ENCODE data around the gene RAB3IL1.
A peak's percentile ranks its signal among the peaks of the same experiment; 100 is the strongest.

RAB3IL1 gene

DNA sequence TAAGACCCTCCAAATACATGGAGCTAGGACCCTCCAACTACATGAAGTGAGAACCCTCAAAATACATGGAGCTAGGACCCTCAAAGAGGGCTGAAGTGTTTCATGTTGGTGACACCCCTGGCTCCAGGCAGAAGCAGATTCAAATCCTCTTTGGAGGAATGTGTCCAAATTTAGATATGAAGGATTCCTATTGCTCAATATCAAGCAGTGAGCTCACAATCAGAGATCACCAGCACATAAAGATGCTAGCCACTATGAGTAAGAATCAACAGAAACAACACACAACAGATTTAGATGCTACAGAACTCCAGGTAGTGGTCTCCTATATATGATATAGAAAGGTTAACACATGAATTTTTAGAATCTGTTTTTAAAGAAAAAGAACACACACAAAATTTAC is 11.2 kb upstream of the RAB3IL1 start:
- Histone ChIP-seq H3K27ac (ENCODE audit: low read depth, low read length, severe bottlenecking) (no peak overlapping the region), H3K9me3 (ENCODE audit: control insufficient read depth, low read length) (no peaks in the 10 kb centered on the region), H3K4me3 (ENCODE audit: extremely low read depth, insufficient read depth, low read length, poor library complexity, severe bottlenecking) (no peak overlapping the region), H3K36me3 (ENCODE audit: control insufficient read depth, insufficient read depth, low read length) (no peaks in the 10 kb centered on the region), H3K4me1 (ENCODE audit: control insufficient read depth, insufficient read depth, low read length, poor library complexity, severe bottlenecking) (peaks cover 5% of the 10 kb centered on the region)

DNA sequence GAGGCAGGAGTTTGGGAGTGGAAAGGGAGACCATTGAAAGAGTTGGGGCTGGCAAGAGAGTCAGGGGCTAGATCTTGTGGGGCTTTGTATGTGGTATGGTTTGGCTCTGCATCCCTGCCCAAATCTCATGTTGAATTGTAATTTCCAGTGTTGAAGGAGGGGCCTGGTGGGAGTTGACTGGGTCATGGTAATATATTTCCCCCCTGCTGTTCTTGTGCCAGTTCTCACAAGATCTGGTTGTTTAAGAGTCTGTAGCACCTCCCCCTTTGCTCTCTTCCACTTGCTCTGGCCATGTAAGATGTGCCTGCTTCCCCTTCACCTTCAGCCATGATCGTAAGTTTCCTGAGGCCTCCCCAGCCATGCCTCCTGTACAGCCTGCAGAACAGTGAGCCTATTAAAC is 10.1 kb upstream of the RAB3IL1 start:
- 100% methylated on average over 1 of the region's 1 CpG; no CpG with 5 or more reads in 1 of the 2 experiments for WGBS, 2 experiments (ENCODE audit: insufficient coverage in 2 of 2)
- no peaks in the 10 kb centered on the region for H3K9me3 ChIP-seq (ENCODE audit: control insufficient read depth, low read length)
- no peak overlapping the region for H3K27ac ChIP-seq (ENCODE audit: low read depth, low read length, severe bottlenecking)
- no peak overlapping the region for H3K4me3 ChIP-seq (ENCODE audit: extremely low read depth, insufficient read depth, low read length, poor library complexity, severe bottlenecking)
- peaks cover 16% of the 10 kb centered on the region for H3K4me1 ChIP-seq (ENCODE audit: control insufficient read depth, insufficient read depth, low read length, poor library complexity, severe bottlenecking)
- no peaks in the 10 kb centered on the region for H3K36me3 ChIP-seq (ENCODE audit: control insufficient read depth, insufficient read depth, low read length)

DNA sequence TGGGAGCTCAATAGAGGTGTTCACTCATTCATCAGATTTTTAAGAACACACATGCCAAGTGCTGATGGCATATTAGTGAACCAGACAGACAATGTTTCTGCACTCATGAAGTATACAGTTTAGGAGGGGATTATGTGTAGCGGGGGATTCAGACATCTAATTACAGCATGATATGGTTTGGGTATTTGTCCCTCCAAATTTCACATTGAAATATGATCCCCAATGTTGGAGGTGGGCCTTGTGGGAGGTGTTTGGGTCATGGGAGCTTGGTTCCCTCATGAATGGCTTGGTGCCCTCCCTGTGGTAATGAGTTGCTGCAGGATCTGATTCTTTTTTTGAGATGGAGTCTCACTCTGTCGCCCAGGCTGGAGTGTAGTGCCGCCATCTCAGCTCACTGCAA is 8.9 kb upstream of the RAB3IL1 start:
- Histone ChIP-seq H3K9me3 (ENCODE audit: control insufficient read depth, low read length) (no peaks in the 10 kb centered on the region), H3K36me3 (ENCODE audit: control insufficient read depth, insufficient read depth, low read length) (no peaks in the 10 kb centered on the region), H3K4me3 (ENCODE audit: extremely low read depth, insufficient read depth, low read length, poor library complexity, severe bottlenecking) (no peak overlapping the region), H3K27ac (ENCODE audit: low read depth, low read length, severe bottlenecking) (no peak overlapping the region), H3K4me1 (ENCODE audit: control insufficient read depth, insufficient read depth, low read length, poor library complexity, severe bottlenecking) (peaks cover 16% of the 10 kb centered on the region)
- 90% methylated on average over 3 of the region's 3 CpGs; no CpG with 5 or more reads in 1 of the 2 experiments for WGBS, 2 experiments (ENCODE audit: insufficient coverage in 2 of 2)

DNA sequence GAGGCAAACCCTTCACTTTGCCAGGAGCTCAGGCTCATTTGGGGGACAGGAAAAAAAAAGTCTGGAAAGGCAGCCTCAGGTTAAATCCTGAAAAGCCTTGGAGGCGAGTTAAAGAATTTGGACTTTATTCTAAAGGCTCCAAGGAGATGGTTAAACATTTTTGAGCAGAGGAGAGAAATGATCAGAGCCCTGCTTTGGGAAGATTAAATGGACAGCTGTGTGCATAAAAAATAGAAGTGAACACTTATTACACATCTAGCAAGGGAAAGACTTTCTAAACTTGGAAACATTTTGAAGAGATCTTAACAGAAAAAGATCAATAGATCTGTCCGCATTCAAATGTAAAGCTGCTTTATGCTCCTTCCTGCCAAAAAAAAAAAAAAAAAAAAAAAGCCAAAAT is 8.4 kb upstream of the RAB3IL1 start:
- no peaks in the 10 kb centered on the region for H3K36me3 ChIP-seq (ENCODE audit: control insufficient read depth, insufficient read depth, low read length)
- WGBS, 2 experiments (ENCODE audit: insufficient coverage in 2 of 2) = 82 to 100% methylated on average over 1 of the region's 2 CpGs
- H3K4me3 ChIP-seq (ENCODE audit: extremely low read depth, insufficient read depth, low read length, poor library complexity, severe bottlenecking) = no peak overlapping the region
- H3K4me1 ChIP-seq (ENCODE audit: control insufficient read depth, insufficient read depth, low read length, poor library complexity, severe bottlenecking) = peaks cover 16% of the 10 kb centered on the region
- H3K9me3 ChIP-seq (ENCODE audit: control insufficient read depth, low read length) = no peaks in the 10 kb centered on the region
- no peak overlapping the region for H3K27ac ChIP-seq (ENCODE audit: low read depth, low read length, severe bottlenecking)

DNA sequence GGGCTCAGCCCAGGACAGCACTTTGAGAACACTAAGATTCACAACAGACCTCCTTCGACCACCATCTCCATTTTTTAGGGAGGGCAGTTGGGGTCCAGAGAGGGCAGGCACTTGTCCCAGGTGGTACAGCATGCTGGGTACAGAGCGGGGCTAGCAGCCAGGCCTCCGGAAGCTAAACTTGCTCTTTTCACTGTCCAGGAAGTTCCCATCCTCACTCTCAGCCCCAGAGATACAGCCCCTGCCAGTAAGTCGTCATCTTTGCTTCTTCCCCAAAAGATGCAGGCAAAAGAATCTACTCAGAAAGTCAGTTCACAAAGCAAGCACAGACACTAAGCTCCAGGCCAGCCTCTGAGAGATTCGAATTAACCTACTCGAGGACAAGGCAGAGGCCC is 6.7 kb upstream of the RAB3IL1 start:
- WGBS, 2 experiments (ENCODE audit: insufficient coverage in 2 of 2) = 88 to 89% methylated on average over 3 to 6 of the region's 6 CpGs
- peaks cover 16% of the 10 kb centered on the region for H3K4me1 ChIP-seq (ENCODE audit: control insufficient read depth, insufficient read depth, low read length, poor library complexity, severe bottlenecking)
- no peaks in the 10 kb centered on the region for H3K9me3 ChIP-seq (ENCODE audit: control insufficient read depth, low read length)
- H3K36me3 ChIP-seq (ENCODE audit: control insufficient read depth, insufficient read depth, low read length) = no peaks in the 10 kb centered on the region
- peak overlapping the region; percentile 84 for H3K27ac ChIP-seq (ENCODE audit: low read depth, low read length, severe bottlenecking)
- no peak overlapping the region for H3K4me3 ChIP-seq (ENCODE audit: extremely low read depth, insufficient read depth, low read length, poor library complexity, severe bottlenecking)

DNA sequence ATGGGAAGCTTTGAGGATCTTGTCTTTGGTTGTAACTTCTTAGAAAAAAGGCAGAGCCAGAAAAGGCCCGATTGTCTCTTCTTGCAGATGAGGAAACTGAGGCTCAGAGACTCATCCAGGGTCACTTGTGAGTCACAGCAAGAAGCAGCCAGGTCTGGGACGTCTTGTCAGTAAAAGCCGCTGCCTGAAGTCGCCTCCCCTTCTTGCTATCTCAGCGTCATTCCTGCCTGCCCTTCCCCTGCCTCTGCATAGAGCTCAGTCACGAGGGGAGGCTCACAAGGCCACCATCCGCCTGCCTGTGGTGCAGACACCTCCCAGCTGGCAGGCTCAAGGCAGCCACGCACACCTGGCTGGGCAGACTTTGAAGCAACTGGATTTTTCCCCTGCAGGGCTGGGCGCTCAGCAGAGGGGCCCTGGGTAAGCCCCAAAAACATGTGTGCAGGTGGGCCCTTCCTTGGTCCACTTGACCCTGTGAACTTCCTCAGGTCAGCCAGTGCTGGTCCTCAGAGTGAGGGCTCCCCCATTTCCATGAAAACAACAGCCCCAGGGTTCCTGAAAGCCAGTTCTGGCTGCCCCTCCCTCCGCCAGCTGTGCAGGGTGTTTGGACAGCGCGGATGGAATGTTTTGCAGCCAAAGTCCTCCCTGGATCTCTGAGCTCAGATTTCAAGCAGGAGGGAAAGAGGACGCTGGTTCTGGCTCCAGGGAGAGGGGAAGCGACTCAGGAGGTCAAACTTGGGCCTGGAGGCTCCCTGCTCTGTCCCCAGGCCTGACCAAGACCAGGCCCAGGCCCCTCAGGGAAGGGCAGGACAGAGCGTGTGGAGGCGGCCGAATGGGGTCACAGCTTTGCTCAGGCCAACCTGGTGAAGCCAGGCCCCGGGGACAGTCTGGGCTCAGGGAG is 6.0 kb upstream of the RAB3IL1 start:
- H3K27ac ChIP-seq (ENCODE audit: low read depth, low read length, severe bottlenecking) = peak overlapping the region; percentile 84
- no peaks in the 10 kb centered on the region for H3K36me3 ChIP-seq (ENCODE audit: control insufficient read depth, insufficient read depth, low read length)
- no peaks in the 10 kb centered on the region for H3K9me3 ChIP-seq (ENCODE audit: control insufficient read depth, low read length)
- H3K4me1 ChIP-seq (ENCODE audit: control insufficient read depth, insufficient read depth, low read length, poor library complexity, severe bottlenecking) = peaks cover 16% of the 10 kb centered on the region
- WGBS, 2 experiments (ENCODE audit: insufficient coverage in 2 of 2) = 42 to 55% methylated on average over 15 to 17 of the region's 18 CpGs
- H3K4me3 ChIP-seq (ENCODE audit: extremely low read depth, insufficient read depth, low read length, poor library complexity, severe bottlenecking) = no peak overlapping the region

DNA sequence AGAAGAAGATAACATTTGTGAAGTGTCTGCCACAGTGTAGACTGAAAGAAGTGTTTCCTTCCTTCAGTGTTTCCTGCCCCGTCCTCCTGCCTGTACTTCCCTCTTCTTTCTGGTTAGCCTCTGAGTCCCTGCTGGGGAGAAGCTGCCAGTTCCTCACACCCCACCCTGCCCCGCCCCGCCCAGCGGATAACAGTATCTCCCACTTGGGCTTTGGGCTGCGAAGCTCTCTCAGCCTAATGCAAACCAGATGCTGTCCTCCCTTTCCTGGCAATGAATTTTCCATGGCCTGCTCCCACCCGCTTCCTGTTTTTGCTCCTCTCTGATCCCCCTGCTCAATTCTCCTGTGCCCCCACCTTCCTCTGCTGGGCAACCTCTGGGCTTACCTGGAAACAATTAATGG is 5.2 kb upstream of the RAB3IL1 start:
- WGBS, 2 experiments (ENCODE audit: insufficient coverage in 2 of 2) = 66% methylated on average over 6 of the region's 6 CpGs; no CpG with 5 or more reads in 1 of the 2 experiments
- H3K27ac ChIP-seq (ENCODE audit: low read depth, low read length, severe bottlenecking) = peak overlapping the region; percentile 84
- H3K4me3 ChIP-seq (ENCODE audit: extremely low read depth, insufficient read depth, low read length, poor library complexity, severe bottlenecking) = no peak overlapping the region
- H3K4me1 ChIP-seq (ENCODE audit: control insufficient read depth, insufficient read depth, low read length, poor library complexity, severe bottlenecking) = peaks cover 16% of the 10 kb centered on the region
- H3K9me3 ChIP-seq (ENCODE audit: control insufficient read depth, low read length) = no peaks in the 10 kb centered on the region
- H3K36me3 ChIP-seq (ENCODE audit: control insufficient read depth, insufficient read depth, low read length) = no peaks in the 10 kb centered on the region

DNA sequence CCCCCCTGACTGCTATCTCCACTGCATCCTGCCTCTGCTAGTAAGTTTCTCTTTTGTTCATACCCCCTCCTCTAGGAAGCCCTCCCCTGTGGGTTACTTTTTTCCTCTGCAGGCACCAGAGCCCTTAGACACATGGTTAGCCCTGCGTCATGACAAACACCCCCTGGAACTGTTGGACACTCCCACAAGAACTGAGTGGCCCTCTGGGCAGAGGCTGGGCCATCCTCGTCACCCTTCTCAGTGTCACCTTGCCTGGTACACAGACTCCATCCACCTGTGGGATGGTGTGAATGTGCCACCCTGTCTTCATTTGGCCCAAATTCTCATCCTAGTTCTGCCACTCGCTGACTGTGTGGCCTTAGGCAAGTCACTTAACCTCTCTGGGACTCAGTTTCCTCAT is 4.1 kb upstream of the RAB3IL1 start:
- H3K9me3 ChIP-seq (ENCODE audit: control insufficient read depth, low read length) = no peaks in the 10 kb centered on the region
- no peak overlapping the region for H3K27ac ChIP-seq (ENCODE audit: low read depth, low read length, severe bottlenecking)
- no peak overlapping the region for H3K4me3 ChIP-seq (ENCODE audit: extremely low read depth, insufficient read depth, low read length, poor library complexity, severe bottlenecking)
- no peaks in the 10 kb centered on the region for H3K36me3 ChIP-seq (ENCODE audit: control insufficient read depth, insufficient read depth, low read length)
- WGBS, 2 experiments (ENCODE audit: insufficient coverage in 2 of 2) = 95% methylated on average over 3 of the region's 3 CpGs; no CpG with 5 or more reads in 1 of the 2 experiments
- peaks cover 16% of the 10 kb centered on the region for H3K4me1 ChIP-seq (ENCODE audit: control insufficient read depth, insufficient read depth, low read length, poor library complexity, severe bottlenecking)

DNA sequence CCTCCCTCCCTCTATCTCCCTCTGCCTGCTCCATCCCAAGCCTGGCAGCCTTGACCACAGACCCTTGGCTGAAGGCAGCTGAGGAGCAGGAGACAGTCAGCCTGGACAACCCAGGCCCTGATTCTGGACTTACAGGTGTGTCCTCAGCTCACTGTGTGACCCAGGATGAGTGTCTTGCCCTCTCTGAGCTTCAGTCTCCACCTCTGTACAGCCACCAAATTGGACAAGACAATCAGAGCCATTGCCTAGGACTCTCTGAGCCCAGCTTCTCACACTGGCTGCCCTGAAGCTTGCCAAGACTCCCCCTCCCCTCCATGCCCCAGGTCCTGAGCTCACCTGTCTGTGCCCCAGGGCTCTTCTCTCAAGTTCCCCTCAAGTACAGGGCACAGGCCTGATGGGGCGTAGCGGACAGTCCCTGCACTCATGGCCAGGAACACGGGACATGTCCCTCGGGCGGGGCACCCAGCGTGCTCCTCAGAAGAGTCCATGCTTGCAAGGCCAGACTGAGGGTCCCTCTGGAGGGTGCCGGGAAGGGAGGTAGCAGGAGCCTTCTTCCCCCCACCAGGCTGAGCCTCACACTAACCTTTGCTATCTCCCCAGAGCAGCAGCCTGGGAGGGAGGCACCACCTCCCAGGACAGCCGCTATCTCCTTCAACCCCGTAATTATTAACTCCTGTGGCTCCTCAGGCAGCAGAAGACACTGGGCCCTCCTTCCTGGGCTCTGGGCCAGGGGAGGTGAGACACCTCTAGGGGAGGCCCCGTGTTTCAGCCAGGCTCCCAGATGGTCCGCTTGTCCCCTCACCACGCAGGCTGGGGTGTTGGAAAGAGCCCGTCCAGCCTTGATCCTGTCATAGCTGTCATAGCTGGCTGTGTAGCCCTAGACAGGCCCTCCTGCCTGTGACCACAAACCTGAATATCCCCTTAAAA is 2.6 kb upstream of the RAB3IL1 start:
- H3K4me3 ChIP-seq (ENCODE audit: extremely low read depth, insufficient read depth, low read length, poor library complexity, severe bottlenecking) = no peak overlapping the region
- peaks cover 16% of the 10 kb centered on the region for H3K4me1 ChIP-seq (ENCODE audit: control insufficient read depth, insufficient read depth, low read length, poor library complexity, severe bottlenecking)
- WGBS, 2 experiments (ENCODE audit: insufficient coverage in 2 of 2) = 82 to 91% methylated on average over 10 to 11 of the region's 13 CpGs
- no peak overlapping the region for H3K27ac ChIP-seq (ENCODE audit: low read depth, low read length, severe bottlenecking)
- no peaks in the 10 kb centered on the region for H3K9me3 ChIP-seq (ENCODE audit: control insufficient read depth, low read length)
- no peaks in the 10 kb centered on the region for H3K36me3 ChIP-seq (ENCODE audit: control insufficient read depth, insufficient read depth, low read length)

DNA sequence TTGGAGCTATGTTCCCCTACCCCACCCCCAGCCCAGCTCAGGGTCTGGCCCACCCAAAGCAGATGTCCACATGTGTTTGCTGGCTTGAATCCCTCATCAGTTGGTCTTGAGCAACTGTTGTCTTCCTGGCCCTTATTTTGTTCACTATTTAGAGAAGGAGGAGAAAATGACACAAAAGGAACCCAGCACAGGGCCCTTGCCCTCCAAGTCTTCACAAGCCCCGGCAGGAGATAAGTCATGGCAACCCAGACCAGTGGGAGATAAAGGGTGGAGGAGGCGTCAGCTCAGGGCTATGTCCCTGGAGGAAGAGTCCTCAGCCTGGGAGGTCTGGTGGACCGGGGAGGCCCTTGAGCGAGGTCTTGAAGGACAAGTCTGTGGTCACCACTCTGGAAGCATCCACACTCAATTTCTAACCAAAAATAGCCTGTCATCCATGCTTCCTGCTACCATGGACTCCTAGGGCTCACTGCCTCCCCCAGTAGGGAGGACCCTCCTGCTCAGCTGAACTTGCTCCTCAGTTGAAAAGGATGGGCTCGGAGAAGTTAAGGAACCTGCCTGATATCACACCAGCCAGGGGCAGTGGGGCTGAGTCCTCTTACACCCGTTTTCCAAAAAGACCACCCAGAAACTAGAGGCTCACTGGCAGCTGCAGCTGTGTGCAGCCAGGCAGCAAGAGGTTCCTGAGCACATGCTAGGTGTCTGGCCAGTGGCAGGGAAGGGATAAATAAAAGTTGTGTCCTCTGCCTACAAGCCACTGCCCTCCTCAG is 1.8 kb upstream of the RAB3IL1 start:
- Histone ChIP-seq H3K27ac (ENCODE audit: low read depth, low read length, severe bottlenecking) (no peak overlapping the region), H3K36me3 (ENCODE audit: control insufficient read depth, insufficient read depth, low read length) (no peaks in the 10 kb centered on the region), H3K4me3 (ENCODE audit: extremely low read depth, insufficient read depth, low read length, poor library complexity, severe bottlenecking) (no peak overlapping the region), H3K4me1 (ENCODE audit: control insufficient read depth, insufficient read depth, low read length, poor library complexity, severe bottlenecking) (peaks cover 16% of the 10 kb centered on the region), H3K9me3 (ENCODE audit: control insufficient read depth, low read length) (no peaks in the 10 kb centered on the region)
- WGBS, 2 experiments (ENCODE audit: insufficient coverage in 2 of 2) = 80 to 89% methylated on average over 3 of the region's 6 CpGs
